Measurements from ENCODE around the gene PCDH9.

PCDH9 gene

GRCh38 chr13:67161176-67161575, 69.0 kb downstream of the PCDH9 start:
- Histone ChIP-seq H3K4me3 (ENCODE audit: low read depth, low read length) (no peak overlapping the region), H3K36me3 (ENCODE audit: control insufficient read depth, insufficient read depth, low read length) (no peaks in the 10 kb centered on the region), H3K4me1 (ENCODE audit: control insufficient read depth, insufficient read depth, low read length) (no peaks in the 10 kb centered on the region), H3K27me3 (ENCODE audit: control insufficient read depth, insufficient read depth, low read length) (no peaks in the 10 kb centered on the region), H3K9me3 (ENCODE audit: control insufficient read depth, insufficient read depth, low read length) (no peaks in the 10 kb centered on the region), H3K27ac (ENCODE audit: low read depth, low read length) (no peak overlapping the region), H3K9ac (ENCODE audit: low read depth, low read length) (no peak overlapping the region)

DNA sequence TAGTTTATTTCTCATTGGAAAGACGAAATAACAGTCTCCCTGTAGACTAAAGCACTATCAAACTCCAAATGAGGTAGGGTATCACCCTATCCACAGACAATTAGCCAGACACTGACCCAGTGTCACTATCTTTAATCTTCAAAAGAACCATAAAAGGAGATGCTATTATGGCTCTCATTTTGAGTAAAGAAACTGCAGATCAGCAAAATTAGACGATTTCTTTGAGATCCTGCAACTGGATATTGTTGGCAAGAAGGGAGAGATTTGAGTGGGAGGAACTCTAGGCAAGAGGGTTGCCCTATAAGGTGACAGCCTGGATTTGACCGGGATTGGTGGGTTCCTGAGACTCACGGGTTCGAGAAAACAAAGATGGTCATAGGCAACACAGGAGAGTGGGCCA, 71.2 kb downstream of the PCDH9 start:
- Histone ChIP-seq H3K36me3 (ENCODE audit: control insufficient read depth, insufficient read depth, low read length) (no peaks in the 10 kb centered on the region), H3K4me3 (ENCODE audit: low read depth, low read length) (no peak overlapping the region), H3K4me1 (ENCODE audit: control insufficient read depth, insufficient read depth, low read length) (no peaks in the 10 kb centered on the region), H3K9me3 (ENCODE audit: control insufficient read depth, insufficient read depth, low read length) (no peaks in the 10 kb centered on the region), H3K27ac (ENCODE audit: low read depth, low read length) (no peak overlapping the region), H3K27me3 (ENCODE audit: control insufficient read depth, insufficient read depth, low read length) (no peaks in the 10 kb centered on the region), H3K9ac (ENCODE audit: low read depth, low read length) (no peak overlapping the region)

DNA sequence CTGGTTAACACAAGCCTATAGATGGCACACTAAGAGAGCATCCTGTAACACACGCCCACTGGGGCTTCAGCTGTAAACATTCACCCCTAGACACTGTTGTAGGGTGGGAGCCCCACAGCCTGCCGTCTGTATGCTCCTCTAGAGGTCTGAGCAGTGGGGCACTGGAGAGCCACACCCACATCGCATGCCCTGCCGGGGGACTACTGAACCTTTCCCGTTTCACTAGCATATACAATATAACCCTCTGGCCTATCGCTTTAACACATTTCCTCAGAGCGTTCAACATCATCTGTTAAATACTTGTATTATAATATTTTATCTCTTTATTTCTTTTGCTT, 73.4 kb downstream of the PCDH9 start:
- Histone ChIP-seq H3K27me3 (ENCODE audit: control insufficient read depth, insufficient read depth, low read length) (no peaks in the 10 kb centered on the region), H3K9me3 (ENCODE audit: control insufficient read depth, insufficient read depth, low read length) (no peaks in the 10 kb centered on the region), H3K4me1 (ENCODE audit: control insufficient read depth, insufficient read depth, low read length) (no peaks in the 10 kb centered on the region), H3K27ac (ENCODE audit: low read depth, low read length) (no peak overlapping the region), H3K9ac (ENCODE audit: low read depth, low read length) (no peak overlapping the region), H3K4me3 (ENCODE audit: low read depth, low read length) (no peak overlapping the region), H3K36me3 (ENCODE audit: control insufficient read depth, insufficient read depth, low read length) (no peaks in the 10 kb centered on the region)

DNA sequence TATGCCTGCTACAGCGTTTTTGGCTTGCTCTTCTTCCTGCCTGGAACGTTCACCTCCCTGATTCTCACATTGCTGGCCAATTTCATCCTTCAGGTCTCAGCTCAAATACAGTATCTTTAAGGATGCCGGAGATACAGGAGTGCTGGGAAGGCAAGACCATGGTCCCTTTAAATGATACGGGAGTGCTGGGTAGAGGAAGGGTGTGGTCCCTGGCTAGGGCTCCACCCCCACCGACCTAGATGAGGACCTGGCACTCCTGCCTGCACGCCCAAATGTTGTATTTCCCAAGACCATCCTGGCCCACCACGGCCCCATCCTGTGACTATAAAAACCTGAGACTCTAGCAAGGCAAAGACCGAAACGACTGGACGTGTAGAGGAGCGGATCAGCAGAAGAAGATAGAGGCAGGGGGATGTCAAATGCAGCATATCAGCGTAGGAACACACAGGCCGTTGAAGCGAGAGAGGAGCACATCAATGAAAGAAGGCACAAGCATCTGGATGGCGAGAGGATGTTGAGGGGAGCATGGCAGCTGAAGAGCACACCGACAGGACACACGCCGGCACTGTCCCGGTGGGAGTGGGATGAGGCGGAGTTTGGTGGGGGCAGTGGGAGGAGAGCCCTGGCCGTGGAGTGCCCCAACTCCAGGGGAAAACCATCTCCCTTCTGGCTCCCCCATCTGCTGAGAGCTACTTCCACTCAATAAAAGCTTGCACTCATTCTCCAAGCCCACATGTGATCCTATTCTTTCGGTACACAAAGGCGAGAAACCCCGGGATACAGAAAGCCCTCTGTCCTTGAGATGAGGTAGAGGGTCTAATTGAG, 74.0 kb downstream of the PCDH9 start:
- Histone ChIP-seq H3K9ac (ENCODE audit: low read depth, low read length) (no peak overlapping the region), H3K27ac (ENCODE audit: low read depth, low read length) (no peak overlapping the region), H3K4me1 (ENCODE audit: control insufficient read depth, insufficient read depth, low read length) (no peaks in the 10 kb centered on the region), H3K9me3 (ENCODE audit: control insufficient read depth, insufficient read depth, low read length) (no peaks in the 10 kb centered on the region), H3K27me3 (ENCODE audit: control insufficient read depth, insufficient read depth, low read length) (no peaks in the 10 kb centered on the region), H3K4me3 (ENCODE audit: low read depth, low read length) (no peak overlapping the region), H3K36me3 (ENCODE audit: control insufficient read depth, insufficient read depth, low read length) (no peaks in the 10 kb centered on the region)

- peaks cover 13% of the 10 kb centered on the region for H3K4me1 ChIP-seq (ENCODE audit: control insufficient read depth, insufficient read depth, low read length)
- H3K36me3 ChIP-seq (ENCODE audit: control insufficient read depth, insufficient read depth, low read length): no peaks in the 10 kb centered on the region
- no peak overlapping the region for H3K27ac ChIP-seq (ENCODE audit: low read depth, low read length)
- H3K9me3 ChIP-seq (ENCODE audit: control insufficient read depth, insufficient read depth, low read length): no peaks in the 10 kb centered on the region
- H3K4me3 ChIP-seq (ENCODE audit: low read depth, low read length): no peak overlapping the region
- no peaks in the 10 kb centered on the region for H3K27me3 ChIP-seq (ENCODE audit: control insufficient read depth, insufficient read depth, low read length)
- H3K9ac ChIP-seq (ENCODE audit: low read depth, low read length): no peak overlapping the region
Measured at GRCh38 chr13:67152085-67152484, 78.1 kb downstream of the PCDH9 start.

- Histone ChIP-seq H3K9me3 (ENCODE audit: control insufficient read depth, insufficient read depth, low read length) (no peaks in the 10 kb centered on the region), H3K4me3 (ENCODE audit: low read depth, low read length) (no peak overlapping the region), H3K27ac (ENCODE audit: low read depth, low read length) (no peak overlapping the region), H3K4me1 (ENCODE audit: control insufficient read depth, insufficient read depth, low read length) (peaks cover 17% of the 10 kb centered on the region), H3K9ac (ENCODE audit: low read depth, low read length) (no peak overlapping the region), H3K36me3 (ENCODE audit: control insufficient read depth, insufficient read depth, low read length) (no peaks in the 10 kb centered on the region), H3K27me3 (ENCODE audit: control insufficient read depth, insufficient read depth, low read length) (no peaks in the 10 kb centered on the region)
Measured at GRCh38 chr13:67151652-67152051, 78.5 kb downstream of the PCDH9 start.

- H3K4me1 ChIP-seq (ENCODE audit: control insufficient read depth, insufficient read depth, low read length): peaks cover 21% of the 10 kb centered on the region
- H3K27me3 ChIP-seq (ENCODE audit: control insufficient read depth, insufficient read depth, low read length): no peaks in the 10 kb centered on the region
- H3K9me3 ChIP-seq (ENCODE audit: control insufficient read depth, insufficient read depth, low read length): no peaks in the 10 kb centered on the region
- no peak overlapping the region for H3K27ac ChIP-seq (ENCODE audit: low read depth, low read length)
- no peak overlapping the region for H3K9ac ChIP-seq (ENCODE audit: low read depth, low read length)
- H3K4me3 ChIP-seq (ENCODE audit: low read depth, low read length): no peak overlapping the region
- H3K36me3 ChIP-seq (ENCODE audit: control insufficient read depth, insufficient read depth, low read length): no peaks in the 10 kb centered on the region
Measured at GRCh38 chr13:67150608-67151007, 79.5 kb downstream of the PCDH9 start.

DNA sequence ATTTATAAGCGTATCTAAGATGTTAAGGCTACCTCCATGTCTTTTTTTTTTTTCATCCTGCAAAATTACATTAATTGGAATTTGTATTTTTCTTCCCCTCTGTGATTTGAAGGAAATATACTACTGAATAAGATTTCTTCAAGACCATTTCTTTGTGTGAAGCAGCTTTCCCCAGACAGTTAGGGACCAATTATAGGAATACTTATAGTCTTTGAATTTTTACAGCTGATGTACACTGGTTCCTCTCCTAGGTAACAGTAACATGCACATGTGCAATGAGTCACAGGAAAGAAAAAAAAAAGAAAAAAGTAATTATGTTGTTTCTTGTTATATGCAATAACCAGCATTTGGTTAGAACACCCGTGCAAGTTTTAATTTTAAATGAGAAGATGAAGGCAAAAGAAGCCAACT, 82.0 kb downstream of the PCDH9 start:
- Histone ChIP-seq H3K27ac (ENCODE audit: low read depth, low read length) (peak overlapping the region; percentile 53), H3K27me3 (ENCODE audit: control insufficient read depth, insufficient read depth, low read length) (no peaks in the 10 kb centered on the region), H3K4me3 (ENCODE audit: low read depth, low read length) (no peak overlapping the region), H3K9me3 (ENCODE audit: control insufficient read depth, insufficient read depth, low read length) (no peaks in the 10 kb centered on the region), H3K4me1 (ENCODE audit: control insufficient read depth, insufficient read depth, low read length) (peaks cover 29% of the 10 kb centered on the region), H3K9ac (ENCODE audit: low read depth, low read length) (no peak overlapping the region), H3K36me3 (ENCODE audit: control insufficient read depth, insufficient read depth, low read length) (no peaks in the 10 kb centered on the region)

- no peak overlapping the region; the same call in 1 of the 2 replicates for H3K9ac ChIP-seq (ENCODE audit: low read depth, low read length)
- no peaks in the 10 kb centered on the region for H3K9me3 ChIP-seq (ENCODE audit: control insufficient read depth, insufficient read depth, low read length)
- H3K27me3 ChIP-seq (ENCODE audit: control insufficient read depth, insufficient read depth, low read length): no peaks in the 10 kb centered on the region
- H3K36me3 ChIP-seq (ENCODE audit: control insufficient read depth, insufficient read depth, low read length): no peaks in the 10 kb centered on the region
- peak overlapping the region; percentile 53 for H3K27ac ChIP-seq (ENCODE audit: low read depth, low read length)
- H3K4me3 ChIP-seq (ENCODE audit: low read depth, low read length): peak overlapping the region; percentile 7; the same call in 1 of the 2 replicates
- H3K4me1 ChIP-seq (ENCODE audit: control insufficient read depth, insufficient read depth, low read length): peaks cover 30% of the 10 kb centered on the region
Measured at GRCh38 chr13:67147342-67148133, 82.6 kb downstream of the PCDH9 start.

DNA sequence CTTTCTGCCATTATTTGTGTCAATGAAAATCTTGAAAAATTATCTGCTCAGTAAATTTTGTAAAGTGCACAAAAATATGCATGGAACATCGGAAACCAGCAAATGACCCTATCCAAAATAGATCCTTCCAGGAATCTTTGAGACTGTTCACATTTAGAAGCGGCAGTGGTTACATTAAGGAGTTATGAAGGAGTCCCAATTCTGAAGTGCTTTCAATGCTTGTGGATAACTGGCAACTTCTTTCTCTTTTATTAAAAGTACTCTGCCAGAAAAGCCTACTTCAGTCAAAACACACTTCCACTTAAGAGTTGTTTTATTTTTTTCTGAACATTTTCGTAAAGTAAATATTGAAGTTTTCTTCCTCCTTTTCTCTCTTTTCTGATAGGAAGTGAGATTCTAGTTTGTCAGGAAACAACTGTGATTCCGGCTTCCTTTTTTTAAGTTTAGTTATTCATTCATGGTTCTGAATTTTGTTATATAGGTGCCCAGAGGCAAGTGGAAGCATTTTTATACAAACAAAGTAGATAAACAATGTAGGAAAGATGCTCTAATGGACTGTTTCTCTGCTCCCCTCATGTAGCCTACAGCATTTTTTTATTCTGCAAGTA, 83.5 kb downstream of the PCDH9 start:
- Histone ChIP-seq H3K27ac (ENCODE audit: low read depth, low read length) (no peak overlapping the region), H3K36me3 (ENCODE audit: control insufficient read depth, insufficient read depth, low read length) (no peaks in the 10 kb centered on the region), H3K27me3 (ENCODE audit: control insufficient read depth, insufficient read depth, low read length) (no peaks in the 10 kb centered on the region), H3K9ac (ENCODE audit: low read depth, low read length) (no peak overlapping the region), H3K4me1 (ENCODE audit: control insufficient read depth, insufficient read depth, low read length) (peaks cover 30% of the 10 kb centered on the region), H3K9me3 (ENCODE audit: control insufficient read depth, insufficient read depth, low read length) (no peaks in the 10 kb centered on the region), H3K4me3 (ENCODE audit: low read depth, low read length) (no peak overlapping the region)

GRCh38 chr13:67145950-67146349, 84.2 kb downstream of the PCDH9 start:
- no peak overlapping the region for H3K27ac ChIP-seq (ENCODE audit: low read depth, low read length)
- no peaks in the 10 kb centered on the region for H3K27me3 ChIP-seq (ENCODE audit: control insufficient read depth, insufficient read depth, low read length)
- H3K36me3 ChIP-seq (ENCODE audit: control insufficient read depth, insufficient read depth, low read length): no peaks in the 10 kb centered on the region
- H3K4me3 ChIP-seq (ENCODE audit: low read depth, low read length): no peak overlapping the region
- peaks cover 30% of the 10 kb centered on the region for H3K4me1 ChIP-seq (ENCODE audit: control insufficient read depth, insufficient read depth, low read length)
- H3K9me3 ChIP-seq (ENCODE audit: control insufficient read depth, insufficient read depth, low read length): no peaks in the 10 kb centered on the region
- no peak overlapping the region for H3K9ac ChIP-seq (ENCODE audit: low read depth, low read length)
